Uterus (tissue), 2 donors: ENCODE data around the gene PREX1.

Source experiments
- POLR2A ChIP-seq, 2 donors: fragments of 450-650 bp; IDR thresholded peaks; one replicate each; pipeline ENCODE4 v1.6.1; 2016; ENCODE audit warnings: antibody characterized with exemption in 2 of 2, mild to moderate bottlenecking in 1 of 2, moderate library complexity in 1 of 2
- TF ChIP-seq, protein P1 (sequence below), 4 experiments: fragments of 200-600 bp in 2 of 4; fragments of 450-650 bp in 2 of 4; sonication (generic) in 2 of 4; IDR thresholded peaks; one replicate each; pipeline ENCODE4 v1.5.1; 2016 to 2019; ENCODE audit warnings: antibody characterized with exemption in 4 of 4, mild to moderate bottlenecking in 2 of 4, moderate library complexity in 1 of 4

DNA sequence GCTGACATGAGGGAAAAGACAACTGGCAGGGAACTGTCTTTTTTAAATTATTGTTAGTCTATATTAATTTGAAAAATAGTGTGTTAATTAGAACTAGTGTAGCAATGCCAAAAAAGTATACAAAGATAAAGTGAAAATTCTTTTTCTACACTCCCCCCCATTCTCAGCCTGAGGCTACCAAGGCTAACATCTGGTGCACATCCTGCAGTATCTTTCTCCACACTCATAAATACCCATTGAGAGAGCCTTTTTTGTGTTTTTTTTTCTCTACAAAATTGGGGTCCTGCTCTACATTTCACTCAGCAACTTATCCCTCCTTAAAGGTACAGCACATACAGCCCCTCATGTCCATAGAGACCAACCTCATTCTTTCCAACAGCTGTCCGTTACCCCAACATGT lies 20.7 kb downstream of the PREX1 start:
- TF ChIP-seq, protein P1, sequence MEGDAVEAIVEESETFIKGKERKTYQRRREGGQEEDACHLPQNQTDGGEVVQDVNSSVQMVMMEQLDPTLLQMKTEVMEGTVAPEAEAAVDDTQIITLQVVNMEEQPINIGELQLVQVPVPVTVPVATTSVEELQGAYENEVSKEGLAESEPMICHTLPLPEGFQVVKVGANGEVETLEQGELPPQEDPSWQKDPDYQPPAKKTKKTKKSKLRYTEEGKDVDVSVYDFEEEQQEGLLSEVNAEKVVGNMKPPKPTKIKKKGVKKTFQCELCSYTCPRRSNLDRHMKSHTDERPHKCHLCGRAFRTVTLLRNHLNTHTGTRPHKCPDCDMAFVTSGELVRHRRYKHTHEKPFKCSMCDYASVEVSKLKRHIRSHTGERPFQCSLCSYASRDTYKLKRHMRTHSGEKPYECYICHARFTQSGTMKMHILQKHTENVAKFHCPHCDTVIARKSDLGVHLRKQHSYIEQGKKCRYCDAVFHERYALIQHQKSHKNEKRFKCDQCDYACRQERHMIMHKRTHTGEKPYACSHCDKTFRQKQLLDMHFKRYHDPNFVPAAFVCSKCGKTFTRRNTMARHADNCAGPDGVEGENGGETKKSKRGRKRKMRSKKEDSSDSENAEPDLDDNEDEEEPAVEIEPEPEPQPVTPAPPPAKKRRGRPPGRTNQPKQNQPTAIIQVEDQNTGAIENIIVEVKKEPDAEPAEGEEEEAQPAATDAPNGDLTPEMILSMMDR (IDR thresholded peaks at IDR 0.05): no peak
- TF ChIP-seq POLR2A (IDR thresholded peaks at IDR 0.05): no peak
